Measurements from ENCODE around the gene SPATA24.
"Not testable (repeated sequence)": the region's sequence is repeated elsewhere in the genome, so short reads cannot be mapped to it uniquely, and the experiment has no call there.

SPATA24 gene

DNA sequence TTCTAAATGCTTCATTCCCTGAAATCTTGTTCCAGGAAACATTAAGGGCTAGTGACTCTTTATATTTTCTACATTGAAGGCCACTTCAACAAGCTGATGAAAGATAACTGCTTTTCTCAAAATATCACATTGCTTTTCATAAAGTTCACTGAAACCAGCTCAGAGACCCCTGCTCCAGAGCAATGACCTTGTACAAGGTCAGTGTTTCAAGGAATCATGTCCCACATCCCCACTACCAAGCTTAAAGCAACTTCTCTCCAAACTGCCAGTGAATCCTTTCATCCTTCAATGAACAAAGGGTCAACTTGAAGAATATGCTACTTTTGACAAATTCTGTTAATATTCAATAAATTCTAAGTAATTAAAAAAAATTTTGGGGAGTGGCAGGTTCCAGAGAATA, 12.0 kb upstream of the SPATA24 start:
- no peak for DNase-seq

DNA sequence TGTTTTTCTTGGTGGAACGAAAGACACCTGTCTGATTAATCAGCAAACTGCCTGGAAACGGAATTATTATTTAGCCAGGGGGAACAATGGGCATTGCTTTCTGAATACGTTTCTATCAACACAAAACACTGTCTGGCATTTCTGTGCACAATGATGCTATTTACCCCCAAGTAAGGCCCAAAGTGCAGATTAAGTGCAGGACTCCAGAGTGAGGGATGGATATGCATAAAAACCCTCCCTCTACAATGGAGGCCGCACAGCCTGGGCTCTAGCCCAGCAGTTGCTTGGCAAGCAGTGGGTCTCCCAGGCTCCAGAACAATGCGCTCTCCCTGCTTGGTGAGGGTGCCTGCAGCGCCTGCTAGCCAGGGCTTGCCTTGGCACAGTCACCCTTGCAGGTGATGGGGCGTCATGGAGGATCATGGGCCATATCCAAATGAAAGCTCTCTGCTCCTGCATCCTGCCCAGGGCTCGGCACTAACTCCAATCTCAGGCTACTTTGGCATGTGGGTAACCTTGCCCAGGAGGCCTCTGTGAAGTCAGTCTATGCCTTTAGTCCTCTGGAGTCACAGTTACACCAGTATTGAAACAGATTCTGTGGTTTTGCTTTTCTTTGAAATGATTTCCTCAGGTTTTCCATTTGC, 11.5 kb upstream of the SPATA24 start:
- DNase-seq, result no peak

DNA sequence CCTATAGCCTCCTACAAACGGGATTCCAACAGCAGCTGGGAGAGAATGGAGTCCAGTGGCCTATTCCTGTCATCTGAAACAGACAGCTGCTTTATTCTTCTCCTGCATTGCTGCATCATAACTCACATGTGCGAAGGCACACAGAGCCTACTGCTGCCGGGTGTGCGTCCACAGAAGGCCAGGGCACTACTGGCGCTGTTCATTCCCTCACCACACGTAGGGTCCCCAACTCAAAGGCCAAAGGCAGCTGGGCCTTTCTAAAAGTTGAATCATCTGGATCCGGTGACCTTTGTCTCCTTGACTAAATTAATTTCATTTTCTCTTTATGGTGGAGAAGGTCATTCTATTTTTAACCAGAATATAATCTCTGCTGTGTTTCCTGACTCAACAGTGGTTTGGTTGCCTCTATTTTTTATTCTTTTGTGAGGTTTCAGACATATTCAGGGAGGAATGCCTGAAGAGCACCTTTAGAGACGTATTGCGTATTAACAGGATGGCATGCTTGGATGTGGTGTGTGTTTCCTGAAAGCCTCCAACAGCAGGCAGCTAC, 10.8 kb upstream of the SPATA24 start:
- no peak for DNase-seq

DNA sequence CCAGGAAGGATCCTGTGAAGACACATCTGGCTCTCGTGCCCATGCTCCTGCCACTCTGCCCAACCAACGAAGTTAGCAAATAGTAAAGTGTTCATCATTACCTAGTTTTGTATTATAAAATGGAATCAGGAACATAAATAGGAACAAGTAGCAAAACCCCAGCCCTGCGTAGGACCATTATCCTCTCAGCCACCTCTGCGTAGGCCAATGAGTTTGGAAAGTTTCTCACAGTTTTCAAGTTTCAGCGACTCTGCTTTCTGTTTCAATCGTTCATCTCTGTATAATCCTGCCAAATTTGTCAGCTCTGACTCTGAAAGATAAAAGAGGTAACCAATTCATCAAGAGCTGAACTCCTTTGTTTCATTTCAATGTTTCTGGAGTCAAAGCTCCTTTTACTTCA, 10.1 kb upstream of the SPATA24 start:
- no peak for DNase-seq

DNA sequence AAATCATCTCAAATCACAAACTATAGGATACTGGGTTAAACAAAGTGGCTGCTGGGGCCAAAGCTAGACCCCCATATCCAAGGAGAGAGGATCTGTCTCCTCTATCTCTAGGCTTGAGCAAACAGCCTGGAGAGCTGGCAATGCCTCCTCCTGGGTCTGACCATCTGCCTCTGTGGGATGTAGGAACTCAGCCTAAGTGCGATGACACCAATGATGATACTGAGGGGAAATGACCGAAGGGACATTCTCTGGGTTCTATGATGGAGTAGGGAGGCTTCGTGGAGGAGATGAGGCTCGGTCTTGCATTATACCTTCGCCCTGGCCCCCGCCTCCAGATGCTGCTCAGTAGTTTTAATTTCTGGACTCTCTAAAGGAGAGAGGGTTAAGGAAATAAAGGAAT, 9.3 kb upstream of the SPATA24 start:
- no peak for DNase-seq

DNA sequence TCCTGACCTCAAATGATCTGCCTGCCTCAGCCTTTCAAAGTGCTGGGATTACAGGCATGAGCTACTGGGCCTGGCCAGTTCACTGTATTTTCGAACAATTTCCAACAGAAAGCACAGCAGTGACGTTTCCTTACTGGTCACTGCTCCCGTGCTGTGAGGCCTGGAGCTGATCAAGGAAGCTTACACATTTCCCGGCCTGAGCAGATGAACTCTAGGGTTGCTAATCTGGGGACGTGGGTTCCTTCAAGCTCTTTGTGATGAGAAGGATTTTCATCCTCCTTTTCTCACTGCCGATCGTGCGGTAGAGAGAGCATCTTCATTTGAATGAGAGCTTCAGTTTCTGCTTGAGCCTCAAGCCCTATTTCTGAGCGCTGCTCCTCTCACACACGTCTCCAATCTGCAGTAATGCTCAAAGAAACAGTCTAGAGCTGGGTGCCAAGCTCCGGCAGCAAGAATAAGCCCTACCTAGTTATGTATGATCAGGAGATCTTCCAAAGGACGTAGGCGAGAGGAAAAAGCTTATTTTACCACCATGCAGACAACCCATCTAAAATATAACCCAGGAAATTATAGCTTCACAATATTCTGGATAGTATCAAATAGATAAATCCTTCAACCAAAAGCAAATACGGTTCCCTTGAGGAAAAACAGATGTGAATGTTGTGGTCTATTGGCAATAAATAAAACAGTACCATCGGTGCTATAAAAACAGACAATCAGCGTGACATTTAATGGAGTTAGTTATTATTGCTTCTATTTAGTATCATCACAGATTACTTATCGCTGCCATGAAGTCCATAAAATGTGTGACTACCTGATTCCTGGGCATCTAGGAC, 7.3 kb upstream of the SPATA24 start:
- DNase-seq, result no peak

DNA sequence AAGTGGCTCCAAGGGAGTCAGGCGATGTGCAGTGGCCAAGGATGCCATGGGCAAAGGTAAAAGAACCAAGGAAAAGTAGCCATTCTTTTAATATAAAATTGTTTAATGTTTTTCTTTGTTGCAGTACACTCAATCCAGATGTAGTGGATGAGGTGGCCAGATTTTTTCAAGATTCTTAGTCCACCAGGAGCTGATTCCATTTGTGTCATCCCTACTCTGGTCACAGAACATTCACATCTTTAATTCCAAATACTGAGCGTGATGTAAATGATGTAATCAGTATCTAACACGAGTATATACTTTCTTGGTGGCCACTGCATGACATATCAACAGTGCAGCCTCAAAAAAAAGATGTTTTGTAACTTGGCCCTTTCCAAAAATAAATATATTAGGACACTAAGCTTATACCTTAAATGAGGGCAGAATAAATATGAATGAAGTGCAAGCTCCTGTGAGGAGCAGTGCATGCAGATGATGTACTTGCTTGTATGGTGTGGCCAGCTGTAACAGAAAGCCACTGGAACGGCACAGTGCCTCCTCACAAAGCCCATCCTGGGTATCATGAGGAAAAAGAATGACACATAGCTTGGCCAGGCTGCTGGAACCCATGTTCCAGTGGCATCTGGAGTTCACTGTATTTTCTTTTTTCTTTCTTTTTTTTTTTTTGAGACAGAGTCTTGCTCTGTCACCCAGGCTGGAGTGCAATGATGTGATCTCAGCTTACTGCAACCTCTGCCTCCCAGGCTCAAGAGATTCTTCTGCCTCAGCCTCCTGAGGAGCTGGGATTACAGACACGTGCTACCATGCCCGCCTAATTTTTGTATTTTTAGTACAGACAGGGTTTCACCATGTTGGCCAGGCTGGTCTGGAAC, 6.5 kb upstream of the SPATA24 start:
- DNase-seq, result no peak

DNA sequence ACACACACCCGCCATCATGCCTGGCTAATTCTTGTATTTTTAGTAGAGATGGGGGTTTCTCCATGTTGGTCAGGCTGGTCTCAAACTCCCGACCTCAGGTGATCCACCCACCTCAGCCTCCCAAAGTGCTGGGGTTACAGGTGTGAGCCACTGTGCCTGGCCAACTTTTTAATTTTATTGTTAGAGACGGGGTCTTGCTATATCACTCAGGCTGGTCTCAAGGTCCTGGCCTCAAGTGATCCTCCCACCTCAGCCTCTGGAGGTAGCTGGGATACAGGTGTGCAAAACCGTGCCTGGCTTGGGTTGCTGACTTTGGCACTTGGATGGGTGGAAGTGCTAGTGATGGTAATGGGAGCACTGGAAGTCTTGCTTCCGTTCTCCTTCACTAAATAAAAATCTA, 5.2 kb upstream of the SPATA24 start:
- not testable (repeated sequence) for DNase-seq

DNA sequence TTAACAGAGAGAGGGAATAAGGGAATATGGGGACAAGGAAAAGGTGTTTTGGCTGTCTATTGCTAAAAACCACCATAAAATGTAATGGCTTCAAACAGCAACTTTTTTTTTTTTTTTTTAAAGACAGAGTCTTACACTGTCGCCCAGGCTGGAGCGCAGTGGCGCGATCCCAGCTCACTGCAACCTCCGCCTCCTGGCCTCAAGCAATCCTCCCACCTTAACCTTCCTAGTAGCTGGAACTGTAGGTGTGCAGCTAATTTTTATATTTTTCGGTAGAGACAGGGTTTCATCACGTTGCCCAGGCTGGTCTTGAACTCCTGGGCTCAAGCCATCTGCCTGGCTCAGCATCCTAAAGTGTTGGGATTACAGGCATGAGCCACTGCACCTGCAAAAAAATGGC, 4.3 kb upstream of the SPATA24 start:
- no peak for DNase-seq

DNA sequence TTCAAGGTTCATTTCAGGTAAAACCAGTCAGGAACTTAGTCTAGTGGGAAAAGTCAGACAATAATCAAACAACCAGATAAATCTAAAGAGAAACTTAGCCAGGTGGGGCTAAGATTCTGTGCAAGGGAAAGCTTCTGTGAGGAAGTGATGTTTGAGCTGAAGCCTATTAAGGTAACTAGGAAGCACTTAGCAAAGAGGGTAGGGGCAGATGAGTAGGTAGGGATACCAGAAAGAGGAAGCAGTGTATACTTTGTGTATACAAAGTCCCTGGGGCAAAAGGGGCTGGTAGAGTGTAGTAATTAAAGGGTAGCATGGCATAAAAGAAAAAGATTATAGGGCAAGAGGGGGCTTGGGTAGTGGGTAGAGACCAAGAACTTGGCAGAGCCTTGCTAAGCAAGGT, 3.6 kb upstream of the SPATA24 start:
- DNase-seq, result peak; percentile 44 to 51

DNA sequence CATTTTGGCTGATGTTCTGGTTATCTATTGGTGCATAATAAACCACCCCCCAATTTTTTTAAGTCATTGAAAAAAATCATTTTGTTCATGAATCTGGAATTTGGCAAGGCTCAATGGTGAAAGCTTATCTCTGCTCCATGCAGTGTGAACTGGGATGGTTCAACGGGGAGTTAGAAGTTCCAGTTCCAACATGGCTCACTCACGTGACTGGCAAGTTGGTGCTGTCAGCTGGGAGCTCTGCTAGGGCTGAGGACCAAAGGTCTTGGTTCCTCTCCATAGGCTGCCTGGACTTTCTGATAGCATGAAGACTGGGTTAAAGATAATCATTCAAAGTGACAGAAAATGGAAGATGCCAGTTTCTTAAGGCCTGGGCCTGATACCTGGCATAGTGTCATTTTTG, 3.1 kb upstream of the SPATA24 start:
- no peak for DNase-seq

DNA sequence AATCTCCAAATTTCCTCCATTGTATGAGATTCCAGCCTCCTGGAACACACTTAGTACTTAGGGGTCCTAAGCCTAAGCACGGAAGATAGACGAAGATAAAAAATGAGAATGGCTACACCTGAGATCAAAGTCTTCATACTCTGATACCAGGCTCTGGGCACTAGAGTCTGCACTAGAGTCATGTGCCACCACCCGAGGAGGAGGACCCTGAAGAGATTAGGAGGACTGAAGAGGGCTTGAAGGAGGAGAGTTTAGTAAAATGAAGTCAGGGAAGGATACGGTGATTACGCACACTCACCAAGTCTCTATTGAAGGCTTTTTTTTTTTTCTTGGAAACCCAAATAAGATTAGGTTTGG, 573 bp upstream of the SPATA24 start:
- DNase-seq, result no peak

DNA sequence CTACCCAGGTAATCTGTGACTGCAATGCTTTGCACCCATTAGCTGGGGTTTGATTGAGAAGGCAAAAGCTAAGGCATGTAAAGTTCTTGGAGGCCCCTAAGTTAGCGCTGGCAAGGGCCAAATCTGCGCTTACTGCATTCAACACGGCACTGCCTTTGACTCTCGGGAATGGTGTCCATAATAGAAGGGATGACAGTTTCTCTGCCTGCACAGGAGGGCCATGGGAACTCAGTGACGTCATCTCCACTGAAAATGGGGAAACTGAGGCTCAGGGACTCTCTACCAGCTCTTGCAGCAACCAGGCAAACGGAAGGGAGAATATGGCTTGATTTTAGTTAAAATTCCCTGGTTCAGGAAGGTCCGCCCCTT, 487 bp downstream of the SPATA24 start:
- DNase-seq, result no peak

DNA sequence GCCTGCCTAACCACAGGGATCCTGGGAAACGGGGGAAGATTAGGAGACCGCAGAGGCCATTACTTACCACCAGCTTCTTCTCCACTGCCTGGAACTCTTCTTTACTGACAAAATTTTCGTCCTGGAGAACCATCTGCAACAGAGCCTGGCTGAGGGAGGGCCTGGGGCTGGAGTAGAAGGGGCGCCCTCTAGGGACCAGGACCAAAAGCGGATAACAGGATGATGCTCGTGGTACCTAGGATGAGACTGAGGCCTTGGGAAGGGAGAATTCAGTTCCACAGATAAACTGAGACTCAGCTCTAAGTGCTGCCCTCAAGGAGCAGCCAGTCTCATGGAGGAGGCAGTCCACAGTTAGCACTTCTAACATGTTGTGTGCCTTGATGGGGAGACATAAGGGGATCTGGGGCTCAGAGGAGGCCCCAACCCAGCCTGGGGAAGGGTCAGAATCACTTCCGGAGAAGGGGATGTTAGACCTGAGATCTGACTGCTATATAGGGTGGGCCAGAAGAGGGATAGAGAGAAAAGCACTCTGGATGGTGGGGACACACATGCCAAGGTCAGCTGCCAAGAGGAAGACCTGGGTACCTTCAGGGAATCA, 1.2 kb downstream of the SPATA24 start:
- DNase-seq, result peak; percentile 72 to 80

DNA sequence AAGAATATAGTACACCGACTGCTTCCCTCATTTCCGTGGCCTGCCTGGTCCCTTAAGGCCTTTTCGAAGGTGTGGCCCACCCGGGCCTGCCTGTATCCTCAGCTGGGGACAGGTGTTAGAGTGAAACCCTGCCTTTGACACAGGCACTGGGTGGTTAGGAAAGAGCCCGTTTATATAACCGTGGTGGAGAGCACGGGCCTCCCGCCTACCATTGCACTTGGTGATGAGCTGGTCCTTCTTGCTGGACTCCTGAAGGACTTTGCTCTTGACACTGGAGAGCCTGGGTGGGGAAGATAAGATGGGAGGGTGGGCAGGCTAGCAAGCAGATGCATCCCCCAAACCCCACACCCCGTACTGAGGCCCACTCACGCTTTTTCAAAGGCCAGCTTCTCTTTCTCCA, 2.3 kb downstream of the SPATA24 start:
- DNase-seq, result no peak

DNA sequence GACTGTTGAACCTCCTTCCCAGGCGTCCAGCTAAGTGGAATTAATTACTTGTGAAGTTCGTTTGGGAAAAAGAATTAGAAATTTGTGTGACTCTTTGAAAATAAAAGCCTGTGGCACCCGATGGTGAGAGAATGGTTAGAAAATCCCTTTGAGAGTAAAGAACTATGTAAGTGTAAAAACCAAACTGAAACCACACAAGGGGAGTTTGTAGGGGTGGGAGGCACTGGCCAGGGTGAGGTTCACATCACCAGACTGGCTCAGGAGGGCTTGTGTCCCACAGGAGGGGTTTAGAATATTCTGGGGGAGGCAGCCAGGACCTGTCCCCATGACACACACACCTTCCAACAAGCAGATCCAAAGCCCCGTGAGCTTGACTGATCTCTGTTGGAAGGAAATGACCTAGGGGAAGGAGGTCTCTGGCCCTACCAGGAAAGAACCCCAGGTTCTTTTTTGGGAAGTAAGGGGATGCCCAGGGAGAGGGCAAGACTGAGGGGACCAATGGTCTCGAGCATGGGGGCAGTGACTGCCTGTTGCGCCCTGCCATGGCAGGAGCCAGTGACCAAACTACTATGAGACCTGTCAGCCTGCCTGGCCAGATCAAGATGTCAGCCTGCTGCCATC, 4.3 kb downstream of the SPATA24 start:
- no peak for DNase-seq

DNA sequence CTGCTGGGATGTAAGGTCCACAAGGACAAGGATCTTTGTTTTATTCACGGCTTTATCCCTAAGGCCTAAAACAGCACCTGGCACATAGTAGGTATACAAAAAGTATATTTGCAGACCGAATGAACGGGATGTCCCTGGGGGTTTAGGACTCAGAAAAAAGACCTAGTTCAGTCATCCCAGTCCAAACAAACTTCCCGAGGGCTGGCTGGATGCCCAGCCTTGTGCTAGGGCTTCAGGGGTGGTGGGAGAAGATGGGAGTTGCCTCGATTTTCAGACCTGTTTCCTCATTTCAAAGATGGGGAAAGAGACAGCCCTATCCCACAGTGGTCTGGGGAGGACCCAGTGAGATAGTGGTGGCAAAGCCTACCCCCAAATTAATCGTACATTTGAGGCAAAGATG, 6.0 kb downstream of the SPATA24 start:
- no peak for DNase-seq

DNA sequence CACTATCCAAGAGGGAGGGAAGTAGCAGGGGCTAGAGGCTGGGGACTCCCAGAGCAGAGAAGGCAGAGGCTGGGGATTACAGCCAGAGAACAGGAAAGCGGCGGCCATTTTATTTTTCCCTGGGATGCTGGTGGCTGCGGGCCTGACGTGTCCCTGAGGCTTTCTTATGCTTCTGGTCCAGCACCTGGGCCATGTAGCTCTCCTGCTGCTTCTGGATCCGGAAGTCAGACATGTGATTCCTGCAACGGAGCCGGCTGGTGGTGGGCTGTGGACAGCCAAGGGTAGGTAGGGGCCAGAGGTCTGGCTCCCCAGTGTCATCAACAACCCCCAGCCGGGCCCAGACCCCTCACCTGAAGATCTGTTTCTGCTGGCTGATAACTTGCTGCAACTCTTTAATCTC, 7.2 kb downstream of the SPATA24 start:
- no peak for DNase-seq

DNA sequence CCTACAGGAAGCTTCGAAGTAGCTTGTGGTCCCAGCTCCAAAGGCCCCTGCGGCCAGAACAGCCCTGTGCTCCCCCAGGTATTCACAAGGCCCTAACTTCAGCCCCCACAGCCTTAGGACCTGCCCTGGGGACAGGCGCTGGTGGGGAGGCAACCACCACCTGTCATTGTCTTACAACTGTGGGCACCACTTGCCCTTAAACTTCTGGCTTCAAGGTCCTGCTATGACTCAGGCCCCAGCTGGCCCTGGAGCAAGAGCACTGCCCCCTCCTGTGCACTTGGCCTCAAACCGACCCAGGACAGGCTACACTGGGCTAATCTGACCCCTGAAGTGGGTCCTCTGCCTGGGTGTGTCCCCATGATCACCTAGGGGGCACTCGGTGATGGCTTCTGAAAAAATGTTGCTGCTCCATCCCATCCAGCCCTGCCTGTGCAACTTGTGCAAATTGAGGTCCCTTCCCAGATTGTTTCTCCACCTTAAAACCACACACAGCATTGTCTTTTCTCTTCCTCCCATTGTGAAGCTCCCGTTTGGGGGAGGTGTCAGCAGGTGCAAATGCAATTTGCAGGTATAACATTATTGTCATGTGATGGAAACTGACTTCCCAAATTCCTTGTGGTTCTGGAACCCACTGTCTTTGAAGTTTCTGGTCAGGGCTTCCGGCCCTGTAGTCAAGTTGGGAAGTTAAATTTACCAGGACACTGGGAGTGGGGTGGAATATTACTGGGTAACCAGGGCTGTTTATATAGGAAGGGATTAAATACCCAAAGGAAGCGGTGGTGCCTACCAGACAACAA, 7.8 kb downstream of the SPATA24 start:
- no peak for DNase-seq

DNA sequence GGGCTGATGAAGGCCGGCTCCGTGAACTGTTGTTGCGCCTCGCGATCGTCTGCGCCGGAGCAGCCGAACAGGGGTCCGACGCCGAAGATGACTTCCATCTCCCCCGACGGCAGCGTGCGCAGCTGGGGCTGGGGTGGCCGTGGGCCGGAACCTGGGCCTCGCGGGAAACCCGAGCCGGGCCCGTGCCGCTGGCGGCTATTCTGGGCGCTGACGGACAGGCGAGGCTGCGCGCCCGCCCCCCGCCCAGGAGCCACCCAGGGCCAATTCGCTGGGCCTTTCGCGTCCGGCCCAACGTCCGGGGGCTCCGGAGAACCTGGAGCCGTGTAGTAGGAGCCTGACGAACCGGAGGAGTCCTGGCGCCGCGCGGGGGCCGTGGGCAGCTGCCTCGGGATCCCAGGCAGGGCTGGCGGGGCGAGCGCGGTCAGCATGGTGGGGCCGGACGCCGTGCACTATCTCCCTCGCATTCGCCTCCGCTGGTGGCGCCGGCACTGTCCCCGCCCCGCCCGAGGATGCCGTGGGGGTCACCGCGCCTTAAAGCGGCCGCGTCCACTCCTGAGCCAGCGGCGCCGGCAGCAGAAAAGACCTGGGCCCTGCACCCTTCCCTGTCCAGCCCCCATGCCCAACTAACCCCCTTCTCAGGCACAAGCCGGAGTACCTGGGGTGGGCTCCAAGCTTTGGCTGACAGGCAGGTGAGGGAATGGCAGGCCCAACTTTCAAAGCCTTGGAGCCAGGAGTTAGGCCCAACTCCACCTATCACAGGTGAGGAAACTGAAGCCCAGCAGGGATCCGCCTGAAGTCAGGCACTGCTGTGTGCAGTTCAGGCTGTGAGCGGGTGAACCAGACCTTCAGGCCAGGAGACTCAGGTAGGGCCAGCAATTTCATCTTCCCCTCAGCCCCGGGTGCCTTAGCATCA, 9.0 kb downstream of the SPATA24 start, which contains the start of gene PROB1:
TSS of gene PROB1 (minus strand) at position 451 of the 913 bp plus-strand sequence. CDS start at position 428, 23 bp downstream.
- DNase-seq, result no peak

Measured in Kasumi-1 (cell line).